Kidney capillary endothelial cell (primary cell): ENCODE data around the gene HDAC9.
A peak's percentile ranks its signal among the peaks of the same experiment; 100 is the strongest.
"Not testable (repeated sequence)": the region's sequence is repeated elsewhere in the genome, so short reads cannot be mapped to it uniquely, and the experiment has no call there.

ENCODE experiments used
- DNase-seq: peaks from one replicate; pipeline ENCODE4 v3.0.0-alpha.2; 2018; ENCODE audit warnings: low spot score

The HDAC9 gene

GRCh38 chr7:18975276-18975675 lies 479.7 kb downstream of the HDAC9 start:
- no peak for DNase-seq

- no peak for DNase-seq
Measured at GRCh38 chr7:18975689-18976280, 480.2 kb downstream of the HDAC9 start.

GRCh38 chr7:18976715-18977471 lies 481.3 kb downstream of the HDAC9 start:
- no peak for DNase-seq

GRCh38 chr7:18978108-18978495 lies 482.6 kb downstream of the HDAC9 start:
- peak; percentile 87 for DNase-seq

GRCh38 chr7:18990700-18991099 lies 495.2 kb downstream of the HDAC9 start:
- not testable (repeated sequence) for DNase-seq

GRCh38 chr7:18993933-18994668 lies 498.6 kb downstream of the HDAC9 start:
- no peak for DNase-seq

- no peak for DNase-seq
Measured at GRCh38 chr7:18995270-18995671, 499.7 kb downstream of the HDAC9 start.

GRCh38 chr7:18995811-18996426 lies 500.4 kb downstream of the HDAC9 start:
- DNase-seq = no peak

- no peak for DNase-seq
Measured at GRCh38 chr7:18996583-18996982, 501.0 kb downstream of the HDAC9 start.

GRCh38 chr7:18997477-18998150 lies 502.1 kb downstream of the HDAC9 start:
- no peak for DNase-seq

GRCh38 chr7:19000410-19000809 lies 504.9 kb downstream of the HDAC9 start:
- no peak for DNase-seq

- DNase-seq = no peak
Measured at GRCh38 chr7:19001854-19002253, 506.3 kb downstream of the HDAC9 start.

- DNase-seq = no peak
Measured at GRCh38 chr7:19009241-19009935, 513.8 kb downstream of the HDAC9 start.

GRCh38 chr7:19009936-19010280 lies 514.4 kb downstream of the HDAC9 start:
- no peak for DNase-seq

- DNase-seq = no peak
Measured at GRCh38 chr7:19011212-19011611, 515.7 kb downstream of the HDAC9 start.

GRCh38 chr7:19015098-19015497 lies 519.5 kb downstream of the HDAC9 start:
- no peak for DNase-seq

GRCh38 chr7:19016140-19016539 lies 520.6 kb downstream of the HDAC9 start:
- no peak for DNase-seq

- DNase-seq = no peak
Measured at GRCh38 chr7:19017374-19017773, 521.8 kb downstream of the HDAC9 start.

- DNase-seq = no peak
Measured at GRCh38 chr7:19020062-19020461, 524.5 kb downstream of the HDAC9 start.

- DNase-seq = no peak
Measured at GRCh38 chr7:19020711-19021110, 525.2 kb downstream of the HDAC9 start.

GRCh38 chr7:19023477-19023876 lies 527.9 kb downstream of the HDAC9 start:
- no peak for DNase-seq

GRCh38 chr7:19024261-19024660 lies 528.7 kb downstream of the HDAC9 start:
- no peak for DNase-seq
